DMS 273 (cell line): ENCODE measurements around the gene AKR1B15.
"Not testable (repeated sequence)": the region's sequence is repeated elsewhere in the genome, so short reads cannot be mapped to it uniquely, and the experiment has no call there.

Experiments
- DNase-seq: peaks from one replicate; lab custom pipeline; 2025; ENCODE audit not compliant: unreplicated experiment; lab: John Stamatoyannopoulos, UW

AKR1B15 gene

DNA sequence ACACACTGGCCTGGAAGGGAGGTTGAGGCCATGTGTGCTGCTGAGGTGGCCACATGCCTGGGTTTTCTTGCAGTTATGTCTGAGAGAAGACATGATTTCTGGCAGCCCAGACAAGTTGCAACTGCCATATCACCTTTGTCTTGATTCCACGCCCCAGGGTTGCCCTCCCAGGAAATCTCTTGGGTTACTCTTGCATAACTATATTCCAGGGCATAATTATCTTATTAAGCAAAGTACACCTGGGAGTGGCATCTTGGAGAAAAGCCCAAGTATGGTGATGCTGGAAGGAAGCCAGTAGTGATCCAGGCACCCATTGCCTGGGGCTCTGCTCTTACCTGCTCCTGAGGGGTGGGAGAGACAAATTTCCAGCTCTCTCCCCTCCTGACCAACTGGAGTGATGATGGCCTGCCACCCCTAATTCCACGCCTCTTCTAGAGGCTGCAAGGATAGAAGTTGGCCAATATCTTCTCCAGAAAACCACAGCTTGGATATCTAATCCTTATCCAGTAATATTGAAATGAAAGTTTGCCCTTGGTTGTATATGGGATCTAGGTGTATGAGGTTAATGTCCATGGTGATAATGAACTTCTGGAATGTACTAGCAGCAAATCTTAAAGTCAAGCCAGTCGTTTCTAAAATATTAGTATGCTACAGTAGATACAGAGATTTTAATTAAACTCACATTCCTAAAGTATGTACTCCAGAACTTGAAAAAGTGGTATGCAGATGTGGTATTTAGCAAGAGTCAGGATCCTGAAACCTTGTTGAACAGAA is 16.5 kb upstream of the AKR1B15 start:
- DNase-seq: peak; percentile 23

- DNase-seq: no peak
Observed at GRCh38 chr7:134532954-134533218, 16.0 kb upstream of the AKR1B15 start.

DNA sequence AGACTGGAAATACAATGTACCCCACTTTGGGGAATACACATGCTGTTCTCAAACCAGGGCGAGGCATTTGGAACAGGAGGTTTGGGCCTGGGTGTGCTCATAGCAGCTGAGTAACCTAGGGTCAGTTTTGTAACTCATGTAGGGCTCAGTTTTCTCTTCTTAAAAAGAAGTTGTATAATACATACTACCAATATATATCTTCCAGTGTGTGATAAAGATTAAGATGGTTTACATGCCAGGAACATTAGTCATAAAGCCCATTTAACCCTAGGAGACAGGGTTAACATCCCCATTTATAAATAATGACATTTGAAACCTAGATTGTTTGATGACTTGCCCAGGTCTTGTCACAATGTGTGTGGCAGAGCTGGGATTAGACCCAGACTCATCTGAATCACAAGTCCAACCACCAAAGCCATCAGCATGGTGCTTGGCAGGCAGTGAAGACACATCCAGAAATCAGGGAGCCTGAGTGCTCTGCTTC is 15.6 kb upstream of the AKR1B15 start:
- DNase-seq: no peak

DNA sequence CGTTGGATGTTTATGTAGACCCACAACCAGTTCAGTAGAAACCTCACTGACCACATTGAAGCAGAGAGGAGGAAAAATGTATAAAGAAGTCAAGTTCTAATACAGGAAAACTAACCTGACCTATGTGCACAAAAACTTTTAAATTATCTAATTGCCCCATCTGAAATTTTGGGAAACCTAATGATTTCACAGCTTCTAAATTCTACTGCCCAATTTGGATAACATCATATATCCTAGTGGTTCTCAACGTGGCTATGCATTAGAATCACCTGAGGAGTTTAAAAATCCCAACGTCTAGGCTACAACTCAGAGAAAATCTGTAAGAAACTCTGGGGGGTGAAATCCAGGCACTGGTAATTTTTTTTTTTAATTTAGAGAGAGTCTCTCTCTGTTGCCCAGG is 14.3 kb upstream of the AKR1B15 start:
- DNase-seq: no peak

DNA sequence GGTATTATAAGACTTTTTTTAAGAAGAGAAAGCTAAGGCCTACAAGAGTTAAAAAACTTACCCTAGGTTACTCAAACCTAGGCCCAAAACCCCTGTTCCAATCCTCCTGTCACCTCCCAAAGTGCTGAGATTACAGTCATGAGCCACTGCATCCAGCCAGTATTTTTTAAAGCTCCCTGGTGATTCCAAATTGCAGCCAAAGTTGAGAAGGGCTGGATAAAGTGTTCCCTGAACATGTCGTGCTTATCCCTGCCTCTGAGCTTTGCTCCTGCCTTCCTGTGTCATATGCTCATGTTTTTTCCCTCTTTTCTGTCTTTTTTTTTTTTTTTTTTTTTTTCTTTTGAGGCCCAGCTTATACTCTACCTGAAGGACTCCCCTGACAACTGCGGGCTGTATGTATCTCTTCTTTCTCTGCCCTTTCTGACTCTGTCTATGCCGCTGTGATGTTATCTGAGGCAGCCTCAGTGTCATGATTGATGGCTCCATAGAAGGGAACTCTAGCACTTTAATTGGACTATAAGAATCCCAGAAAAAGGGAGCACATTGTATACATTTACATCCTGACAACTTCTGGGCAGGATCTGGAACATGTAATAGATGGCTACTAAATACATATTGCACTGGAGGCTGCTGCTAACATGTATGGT is 13.5 kb upstream of the AKR1B15 start:
- no peak for DNase-seq

DNA sequence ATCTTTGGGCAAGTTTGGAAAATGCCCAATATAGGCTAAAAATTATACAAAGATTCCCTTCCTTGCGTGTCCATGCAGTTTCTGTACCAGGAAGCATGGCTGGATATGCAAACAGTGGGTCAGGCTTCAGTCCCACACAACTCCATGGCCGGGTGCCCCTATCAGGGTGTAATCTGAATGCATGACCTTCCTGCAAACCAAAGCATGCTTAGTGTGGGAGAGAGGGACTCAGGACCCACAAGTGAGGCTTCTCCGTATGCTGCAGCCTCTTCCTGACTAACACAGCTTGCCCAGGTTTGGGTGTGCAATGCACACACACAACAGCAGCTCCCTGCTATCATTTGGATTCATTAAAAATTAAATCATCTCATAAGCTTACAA is 13.0 kb upstream of the AKR1B15 start:
- no peak for DNase-seq

DNA sequence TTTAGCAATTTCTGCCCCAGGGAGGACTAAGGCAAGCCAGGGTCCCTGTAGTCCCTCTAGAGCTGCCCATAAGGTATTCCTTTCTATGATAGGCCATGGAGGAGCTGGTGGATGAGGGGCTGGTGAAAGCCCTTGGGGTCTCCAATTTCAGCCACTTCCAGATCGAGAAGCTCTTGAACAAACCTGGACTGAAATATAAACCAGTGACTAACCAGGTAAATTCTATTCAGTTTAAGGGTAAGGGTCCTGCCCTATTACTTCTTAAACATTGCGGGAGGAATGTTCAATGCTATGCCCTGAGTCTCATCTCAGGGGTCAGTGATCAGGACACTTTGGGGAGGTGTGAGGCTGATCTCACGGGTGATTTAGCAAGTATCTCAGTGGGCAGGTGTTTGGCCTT is 12.4 kb upstream of the AKR1B15 start:
- not testable (repeated sequence) for DNase-seq

GRCh38 chr7:134537273-134537781 is 11.6 kb upstream of the AKR1B15 start:
- DNase-seq: not testable (repeated sequence)

DNA sequence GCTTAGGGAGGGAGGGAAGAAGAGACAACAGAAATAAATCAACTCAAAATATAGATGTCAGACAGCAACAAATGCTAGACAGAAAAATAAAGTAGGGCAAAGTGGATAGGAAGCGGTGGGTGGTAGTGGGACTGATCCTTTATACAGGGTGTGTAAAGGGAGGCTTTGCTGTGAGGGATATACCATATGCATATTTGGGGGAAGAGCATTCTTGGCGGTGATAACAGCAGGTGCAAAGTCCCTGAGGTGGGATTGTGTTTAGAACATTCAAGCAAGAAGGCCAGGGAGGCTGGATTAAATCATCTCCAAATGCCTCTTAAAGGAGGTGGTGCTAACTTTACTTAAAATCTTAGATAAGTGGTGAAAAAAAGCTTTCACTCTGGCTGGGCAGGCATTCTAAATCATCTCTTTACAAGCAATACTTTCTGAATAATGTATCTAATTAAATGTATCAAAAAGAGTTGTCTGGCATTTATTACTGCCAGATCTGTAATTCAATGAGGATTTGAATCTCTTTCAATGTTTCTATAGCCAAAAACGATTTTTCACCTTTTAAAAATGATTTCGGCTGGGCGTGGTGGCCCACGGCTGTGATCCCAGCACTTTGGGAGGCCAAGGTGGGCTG is 9.4 kb upstream of the AKR1B15 start:
- no peak for DNase-seq

DNA sequence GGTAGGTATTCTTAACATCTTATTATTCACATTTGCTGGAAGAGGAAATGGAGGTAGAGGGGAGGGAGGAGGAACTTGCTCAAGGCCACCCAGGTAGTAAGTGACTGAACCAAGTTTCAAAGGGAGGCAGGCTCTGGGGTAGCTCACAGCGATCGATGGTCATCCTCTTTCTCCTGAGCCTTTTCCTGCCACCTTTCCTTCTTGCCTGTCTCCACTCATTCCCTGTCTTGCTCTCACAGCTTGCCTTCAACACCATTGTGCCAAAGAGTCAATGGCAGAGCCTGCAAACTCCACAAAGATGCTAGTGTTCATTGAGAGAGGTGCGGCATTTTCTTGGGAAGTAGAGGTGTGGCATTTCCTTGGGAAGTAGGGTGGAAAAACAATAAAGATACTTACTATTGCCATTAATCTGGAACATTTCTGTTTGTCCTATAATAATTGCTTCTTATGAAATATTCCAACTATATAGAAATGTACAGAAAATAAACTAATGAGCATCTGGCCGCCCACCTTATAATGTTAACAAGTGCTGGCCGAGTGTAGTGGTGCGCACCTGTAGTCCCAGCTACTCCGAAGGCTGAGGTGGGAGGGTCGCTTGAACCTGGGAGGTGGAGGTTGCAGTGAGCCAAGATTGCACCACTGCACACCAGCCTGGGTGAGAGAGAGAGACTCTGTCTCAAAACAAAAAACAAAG is 7.3 kb upstream of the AKR1B15 start:
- DNase-seq: not testable (repeated sequence)

DNA sequence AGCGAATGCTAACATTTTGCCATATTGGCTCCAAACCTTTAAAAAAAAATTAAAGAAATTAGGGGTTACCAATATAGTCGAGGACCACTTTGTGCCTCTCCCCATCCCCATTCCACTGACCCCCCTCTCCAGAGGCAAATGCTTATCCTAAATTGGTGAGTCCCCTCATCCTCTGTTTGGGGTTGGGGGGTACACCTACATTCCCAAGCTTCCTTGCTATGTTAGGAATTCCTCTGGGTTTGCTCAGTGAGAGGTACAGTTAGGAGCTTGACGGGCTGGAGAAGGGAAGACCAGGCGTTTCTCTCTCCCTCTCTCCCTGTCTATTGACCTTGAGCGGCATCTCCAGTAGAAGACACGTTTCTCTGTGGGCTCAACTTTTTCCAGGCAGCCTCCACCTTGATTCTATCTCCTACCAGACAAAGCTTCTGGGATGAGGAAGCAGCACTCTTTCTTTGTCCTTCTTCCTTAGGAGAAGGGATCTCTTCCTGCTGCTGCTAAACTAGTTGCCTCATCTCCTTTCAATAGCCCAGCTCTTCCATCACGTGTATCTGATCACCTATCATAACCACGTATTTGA is 6.6 kb upstream of the AKR1B15 start:
- DNase-seq: no peak

- DNase-seq: no peak
Observed at GRCh38 chr7:134545380-134545779, 3.5 kb upstream of the AKR1B15 start.

GRCh38 chr7:134545918-134546317 is 3.0 kb upstream of the AKR1B15 start:
- DNase-seq: no peak

DNA sequence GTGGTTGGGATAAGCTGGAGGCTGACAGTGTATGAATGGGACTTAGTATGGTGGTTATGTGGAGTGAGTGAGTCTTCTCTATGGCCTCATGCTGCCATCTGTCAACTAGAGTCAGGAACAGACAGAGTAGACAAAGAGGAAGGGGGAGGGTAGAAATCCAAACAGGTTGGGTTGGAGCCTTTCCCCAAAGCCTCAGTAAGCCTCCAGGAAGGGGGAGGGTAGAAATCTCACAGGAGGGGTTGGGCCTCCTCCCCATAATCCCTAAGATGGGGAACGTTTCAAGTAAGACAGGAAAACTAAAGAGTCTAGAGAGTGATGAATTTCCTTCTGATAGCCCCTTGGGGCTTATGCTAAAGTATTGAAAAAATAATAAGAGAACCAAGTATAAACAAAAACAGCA is 2.0 kb upstream of the AKR1B15 start:
- peak; percentile 91 for DNase-seq

DNA sequence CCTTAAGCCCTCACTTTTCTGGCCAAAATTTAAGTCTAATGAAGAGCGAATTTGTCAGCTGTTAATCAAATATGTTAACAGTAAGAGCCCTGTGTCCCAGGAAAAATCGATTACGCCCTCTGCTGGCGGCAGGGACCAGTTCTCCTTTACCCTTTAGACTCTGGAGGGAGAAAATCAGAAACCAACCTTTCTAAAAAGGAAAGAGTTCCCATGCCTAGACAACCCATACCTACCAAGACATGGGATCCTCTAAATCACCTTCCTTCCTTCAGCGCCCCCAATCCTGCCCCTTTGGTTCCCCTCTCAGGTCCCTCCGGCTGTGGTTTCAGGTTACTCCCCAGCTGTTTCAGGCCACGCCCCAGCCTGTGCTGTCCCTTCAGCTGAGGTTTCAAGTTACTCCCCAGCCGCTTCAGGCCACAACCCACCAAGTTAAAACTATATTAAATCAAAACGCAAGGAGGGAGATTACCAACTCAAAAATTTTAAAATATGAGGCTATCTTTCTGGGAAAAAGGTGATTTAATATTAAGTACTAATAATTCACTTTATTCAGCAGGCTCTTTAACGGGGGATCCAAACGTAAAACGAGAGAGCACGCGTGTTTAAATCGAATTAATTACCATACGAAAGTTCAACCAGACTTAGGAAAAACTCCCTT is 1.4 kb upstream of the AKR1B15 start:
- peak; percentile 95 for DNase-seq

- no peak for DNase-seq
Observed at GRCh38 chr7:134549366-134549765, 456 bp downstream of the AKR1B15 start.

GRCh38 chr7:134552105-134552504 is 3.2 kb downstream of the AKR1B15 start:
- DNase-seq: peak; percentile 32

DNA sequence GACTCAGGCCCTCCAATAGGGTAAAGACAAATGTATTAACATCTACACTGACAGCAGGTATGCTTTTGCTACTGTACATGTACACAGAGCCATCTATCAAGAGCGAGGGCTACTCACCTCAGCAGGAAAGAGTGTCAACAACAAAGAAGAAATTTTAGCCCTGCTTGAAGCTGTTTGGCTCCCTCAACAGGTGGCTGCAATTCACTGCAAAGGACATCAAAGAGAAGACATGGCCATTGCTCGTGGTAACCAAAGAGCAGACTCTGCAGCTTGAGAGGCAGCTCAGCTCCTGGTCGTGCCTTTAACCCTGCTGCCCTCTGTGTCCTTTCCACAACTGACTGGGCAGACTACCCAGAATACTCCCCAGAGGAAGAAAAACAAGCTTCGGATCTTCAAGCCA is 5.1 kb downstream of the AKR1B15 start:
- peak; percentile 43 for DNase-seq

DNA sequence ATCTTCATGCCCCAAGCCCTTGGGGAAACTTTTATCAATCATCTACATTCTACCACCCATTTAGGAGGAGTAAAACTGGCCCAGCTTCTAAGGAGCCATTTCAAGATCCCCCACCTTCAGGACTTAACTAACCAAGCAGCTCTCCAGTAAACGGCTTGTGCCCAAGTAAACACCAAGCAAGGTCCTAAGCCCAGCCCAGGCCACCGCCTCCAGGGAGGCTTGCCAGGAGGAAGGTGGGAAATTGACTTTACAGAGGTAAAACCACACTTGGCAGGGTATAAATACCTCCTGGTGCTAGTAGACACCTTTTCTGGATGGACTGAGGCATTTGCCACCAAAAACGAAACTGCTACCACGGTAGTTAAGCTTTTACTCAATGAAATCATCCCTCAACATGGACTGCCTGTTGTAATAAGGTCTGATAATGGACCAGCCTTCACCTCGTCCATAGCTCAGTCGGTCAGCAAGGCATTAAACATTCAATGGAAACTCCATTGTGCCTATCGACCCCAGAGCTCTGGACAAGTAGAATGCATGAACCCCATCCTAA is 5.6 kb downstream of the AKR1B15 start:
- DNase-seq: no peak

GRCh38 chr7:134557391-134557790 is 8.5 kb downstream of the AKR1B15 start:
- DNase-seq: no peak
